ENCODE data around the gene STARD13. TPM values are rescaled to one million over a fixed set of nuclear protein-coding genes. Genes with fewer than 3 reads are reported as not detected.

The STARD13 gene
- total and polyA plus RNA-seq, 9 donors: 7.2 to 31.5 (median 14.0) TPM

DNA sequence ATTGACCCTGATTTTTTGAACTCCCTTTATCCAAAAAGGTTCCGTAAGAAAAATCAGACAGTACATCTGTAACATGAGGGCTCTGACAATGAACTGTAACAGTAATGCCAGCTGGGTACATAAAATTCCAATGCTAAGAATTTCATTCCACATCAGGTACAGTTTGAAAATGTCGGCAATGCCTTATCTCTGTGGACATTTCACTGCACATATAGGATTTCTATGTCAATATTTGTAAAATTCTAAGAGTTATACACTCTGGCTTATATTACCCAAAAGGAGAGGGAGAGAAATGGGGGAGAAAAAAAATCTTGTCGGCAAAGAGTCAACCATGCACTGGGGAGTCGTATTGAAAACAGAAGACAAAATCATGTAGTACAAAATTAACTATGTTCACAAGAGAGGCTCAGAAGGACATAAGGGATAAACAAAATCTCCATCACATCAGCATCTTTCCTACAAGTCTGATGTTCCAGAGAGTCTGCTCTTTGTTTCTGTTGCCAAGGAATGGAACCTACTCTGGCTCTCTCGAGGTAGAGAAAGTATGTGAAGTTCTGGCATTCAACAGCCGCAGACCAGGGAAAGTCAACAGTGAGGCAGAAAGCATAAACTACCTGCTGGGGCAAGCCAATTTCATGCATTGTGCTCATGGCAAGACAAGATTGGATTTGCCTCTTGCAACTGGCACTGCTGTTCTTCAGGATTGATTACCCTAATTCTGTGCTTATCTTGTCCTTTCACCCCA lies 72.4 kb downstream of the STARD13 start:
- no peaks in the 10 kb centered on the region for H3K27me3 ChIP-seq
- TF ChIP-seq, protein P1, sequence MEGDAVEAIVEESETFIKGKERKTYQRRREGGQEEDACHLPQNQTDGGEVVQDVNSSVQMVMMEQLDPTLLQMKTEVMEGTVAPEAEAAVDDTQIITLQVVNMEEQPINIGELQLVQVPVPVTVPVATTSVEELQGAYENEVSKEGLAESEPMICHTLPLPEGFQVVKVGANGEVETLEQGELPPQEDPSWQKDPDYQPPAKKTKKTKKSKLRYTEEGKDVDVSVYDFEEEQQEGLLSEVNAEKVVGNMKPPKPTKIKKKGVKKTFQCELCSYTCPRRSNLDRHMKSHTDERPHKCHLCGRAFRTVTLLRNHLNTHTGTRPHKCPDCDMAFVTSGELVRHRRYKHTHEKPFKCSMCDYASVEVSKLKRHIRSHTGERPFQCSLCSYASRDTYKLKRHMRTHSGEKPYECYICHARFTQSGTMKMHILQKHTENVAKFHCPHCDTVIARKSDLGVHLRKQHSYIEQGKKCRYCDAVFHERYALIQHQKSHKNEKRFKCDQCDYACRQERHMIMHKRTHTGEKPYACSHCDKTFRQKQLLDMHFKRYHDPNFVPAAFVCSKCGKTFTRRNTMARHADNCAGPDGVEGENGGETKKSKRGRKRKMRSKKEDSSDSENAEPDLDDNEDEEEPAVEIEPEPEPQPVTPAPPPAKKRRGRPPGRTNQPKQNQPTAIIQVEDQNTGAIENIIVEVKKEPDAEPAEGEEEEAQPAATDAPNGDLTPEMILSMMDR (IDR thresholded peaks at IDR 0.05): no peak
- TF ChIP-seq POLR2A (IDR thresholded peaks at IDR 0.05): no peak
- no peak overlapping the region for H3K27ac ChIP-seq
- 37 to 56% (median 50%) methylated on average over 6 of the region's 6 CpGs for WGBS, 3 donors
- H3K36me3 ChIP-seq: no peaks in the 10 kb centered on the region
- intact Hi-C loops (cut with DNase I): no loop called here
- DNase-seq: no peak
- no peaks in the 10 kb centered on the region for H3K9me3 ChIP-seq
- H3K4me1 ChIP-seq (ENCODE audit: insufficient read depth): peaks cover 11% of the 10 kb centered on the region
- no peak overlapping the region for H3K4me3 ChIP-seq

DNA sequence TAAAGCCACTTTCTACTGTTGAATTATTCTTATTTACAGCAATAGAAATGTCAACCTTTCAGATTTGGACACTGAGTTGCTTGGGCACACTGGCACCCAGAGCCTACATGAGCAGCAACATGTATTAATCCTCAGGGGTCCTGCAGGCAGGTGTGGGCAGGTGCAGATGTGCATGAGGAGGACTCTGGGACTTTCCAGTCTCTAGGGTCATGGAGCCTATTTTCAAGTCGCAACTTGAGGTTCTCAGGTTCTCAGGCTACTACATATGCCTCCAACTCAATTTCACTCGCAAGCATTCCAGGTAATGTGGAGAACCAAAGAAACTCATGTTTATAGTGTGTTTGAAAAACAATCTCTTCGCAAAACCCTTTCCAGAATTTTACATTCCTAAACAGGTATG lies 73.2 kb downstream of the STARD13 start:
- no peak overlapping the region for H3K4me3 ChIP-seq
- no peaks in the 10 kb centered on the region for H3K27me3 ChIP-seq
- H3K27ac ChIP-seq: no peak overlapping the region
- no peaks in the 10 kb centered on the region for H3K9me3 ChIP-seq
- TF ChIP-seq EP300 (IDR thresholded peaks at IDR 0.05): no peak
- TF ChIP-seq, protein P1 (IDR thresholded peaks at IDR 0.05): no peak
- TF ChIP-seq POLR2A (IDR thresholded peaks at IDR 0.05): no peak
- no peaks in the 10 kb centered on the region for H3K36me3 ChIP-seq
- intact Hi-C loops (cut with DNase I): no loop called here
- 96 to 100% (median 98%) methylated on average over 3 of the region's 3 CpGs for WGBS, 3 donors
- DNase-seq: no peak
- H3K4me1 ChIP-seq (ENCODE audit: insufficient read depth): peaks cover 15% of the 10 kb centered on the region

DNA sequence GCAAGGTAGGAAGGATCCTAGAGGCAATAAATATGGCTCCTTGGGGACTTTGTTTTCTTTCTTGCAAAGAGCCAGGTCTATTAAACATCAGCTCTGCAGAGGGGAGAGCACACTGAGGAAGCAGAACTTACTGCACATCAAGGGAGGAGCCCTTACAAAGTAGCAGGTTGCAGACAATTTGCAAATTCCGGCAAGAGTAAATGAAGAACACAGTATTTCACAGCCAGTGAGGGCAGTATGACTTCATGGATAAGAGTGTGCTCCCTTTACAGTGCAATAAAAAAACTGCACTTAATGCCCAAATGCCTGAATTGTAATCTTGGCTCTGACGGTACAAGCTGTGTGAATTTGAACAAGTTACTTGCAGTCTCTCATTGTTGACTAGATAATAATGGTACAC lies 75.5 kb downstream of the STARD13 start:
- intact Hi-C loops (cut with DNase I): no loop called here
- Histone ChIP-seq H3K27me3 (no peaks in the 10 kb centered on the region), H3K4me1 (ENCODE audit: insufficient read depth) (peaks cover 17% of the 10 kb centered on the region), H3K27ac (no peak overlapping the region), H3K4me3 (no peak overlapping the region), H3K9me3 (no peaks in the 10 kb centered on the region), H3K36me3 (no peaks in the 10 kb centered on the region)
- TF ChIP-seq EP300 (IDR thresholded peaks at IDR 0.05) (no peak), POLR2A (IDR thresholded peaks at IDR 0.05) (no peak)
- TF ChIP-seq, protein P1 (IDR thresholded peaks at IDR 0.05): no peak
- WGBS, 3 donors: 73 to 95% (median 77%) methylated on average over 2 of the region's 2 CpGs
- DNase-seq: no peak

DNA sequence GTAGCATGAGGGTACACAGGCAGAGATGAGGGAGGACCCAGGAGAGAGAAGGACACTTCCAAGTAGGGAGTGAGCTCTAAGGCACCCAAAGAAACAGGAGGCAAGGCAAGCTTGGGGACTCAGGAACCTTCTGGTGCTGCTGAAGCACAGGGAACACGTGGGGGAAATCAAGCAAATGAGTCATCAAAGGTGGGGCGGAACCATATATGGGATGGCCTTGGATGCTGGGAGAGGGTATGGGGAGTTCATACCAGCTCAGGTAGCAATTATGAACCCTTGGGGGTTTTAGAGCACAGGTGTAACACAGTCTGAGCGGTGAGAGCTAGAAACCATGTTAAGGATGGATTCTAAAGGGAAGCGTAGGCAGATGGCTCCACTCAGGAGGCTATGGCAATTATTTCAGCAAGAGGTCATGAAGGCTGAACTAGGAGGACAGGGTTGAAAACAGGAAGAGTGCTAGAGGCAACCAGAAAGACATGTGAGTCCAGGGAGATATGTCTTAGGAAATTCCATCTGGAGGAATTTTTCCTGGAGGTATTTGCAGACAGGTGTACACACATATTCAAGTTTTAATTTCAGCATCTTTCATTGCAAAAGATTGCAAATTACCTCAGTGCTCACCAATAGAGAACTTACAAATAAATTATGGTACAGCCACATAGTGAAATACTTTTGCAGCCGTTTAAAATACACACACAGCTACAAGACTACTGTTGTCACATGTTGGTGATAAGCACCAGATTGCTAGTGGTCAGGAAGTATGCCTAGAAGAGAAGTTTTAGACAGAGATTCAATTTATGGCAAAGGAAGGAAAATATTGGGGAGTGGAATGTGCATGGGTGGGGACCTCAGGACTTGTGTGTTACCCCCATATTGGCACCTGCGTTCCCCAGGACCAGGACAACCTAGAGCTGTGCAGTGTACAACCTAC lies 77.0 kb downstream of the STARD13 start:
- DNase-seq: no peak
- Histone ChIP-seq H3K27me3 (no peaks in the 10 kb centered on the region), H3K27ac (no peak overlapping the region), H3K9me3 (no peaks in the 10 kb centered on the region), H3K36me3 (no peaks in the 10 kb centered on the region), H3K4me1 (ENCODE audit: insufficient read depth) (peaks cover 13% of the 10 kb centered on the region), H3K4me3 (no peak overlapping the region)
- no peak for TF ChIP-seq EP300 (IDR thresholded peaks at IDR 0.05)
- no peak for TF ChIP-seq POLR2A (IDR thresholded peaks at IDR 0.05)
- TF ChIP-seq, protein P1 (IDR thresholded peaks at IDR 0.05): no peak
- WGBS, 3 donors: 75 to 82% (median 80%) methylated on average over 6 of the region's 6 CpGs
- intact Hi-C loops (cut with DNase I): no loop called here
